OCI-LY1 (cell line): ENCODE measurements around the gene PIP4K2A.

Source experiments
- H2AFZ ChIP-seq: fragments of 200-600 bp; sonication (generic), shearing (Covaris generic); 2 replicates; pipeline ENCODE4 v1.6.0; 2014; ENCODE audit warnings: antibody characterized with exemption, mild to moderate bottlenecking, low read length
- H3F3A ChIP-seq: fragments of 200-600 bp; sonication (generic), shearing (Covaris generic); 2 replicates; pipeline ENCODE4 v1.6.0; 2014; ENCODE audit warnings: mild to moderate bottlenecking, antibody characterized with exemption, low read length, moderate library complexity; ENCODE audit not compliant: insufficient read depth
- H3K27ac ChIP-seq: fragments of 200-600 bp; sonication (generic); 2 replicates; pipeline ENCODE4 v1.5.1; 2014; ENCODE audit warnings: low read length, mixed run types, mild to moderate bottlenecking, low read depth; ENCODE audit not compliant: poor library complexity, severe bottlenecking
- H3K27me3 ChIP-seq: fragments of 200-600 bp; sonication (generic); 2 replicates; pipeline ENCODE4 v1.6.0; 2014; ENCODE audit warnings: antibody characterized with exemption, mild to moderate bottlenecking, low read length, moderate library complexity; ENCODE audit not compliant: insufficient read depth
- H3K36me3 ChIP-seq: fragments of 200-600 bp; sonication (generic); 2 replicates; pipeline ENCODE4 v1.6.1; 2014; ENCODE audit warnings: mild to moderate bottlenecking, antibody characterized with exemption, low read length, moderate library complexity, mixed read lengths; ENCODE audit not compliant: insufficient read depth
- H3K4me1 ChIP-seq: fragments of 200-600 bp; sonication (generic); 2 replicates; pipeline ENCODE4 v1.5.1; 2014; ENCODE audit warnings: mild to moderate bottlenecking, low read length, moderate library complexity; ENCODE audit not compliant: insufficient read depth, severe bottlenecking
- H3K4me2 ChIP-seq: fragments of 200-600 bp; sonication (generic), shearing (Covaris generic); 2 replicates; pipeline ENCODE4 v1.6.1; 2014; ENCODE audit warnings: low read length
- H3K4me3 ChIP-seq: fragments of 200-600 bp; sonication (generic); 2 replicates; pipeline ENCODE4 v1.5.1; 2014; ENCODE audit warnings: low read length, low read depth, mild to moderate bottlenecking, mixed read lengths; ENCODE audit not compliant: poor library complexity, severe bottlenecking
- H3K79me2 ChIP-seq: fragments of 200-600 bp; shearing (Covaris generic); 2 replicates; pipeline ENCODE4 v1.6.1; 2016; ENCODE audit warnings: mixed run types, low read length, mixed read lengths; ENCODE audit not compliant: insufficient read depth
- H3K9ac ChIP-seq: fragments of 200-600 bp; sonication (generic), shearing (Covaris generic); 2 replicates; pipeline ENCODE4 v1.6.1; 2014; ENCODE audit warnings: mild to moderate bottlenecking, low read length, mixed read lengths
- H3K9me2 ChIP-seq: fragments of 200-600 bp; sonication (generic), shearing (Covaris generic); 2 replicates; pipeline ENCODE4 v1.6.1; 2014; ENCODE audit warnings: low read depth, mild to moderate bottlenecking, low read length, mixed read lengths
- H3K9me3 ChIP-seq: fragments of 200-600 bp; shearing (Covaris generic); 2 replicates; pipeline ENCODE4 v1.6.1; 2014; ENCODE audit warnings: low read length, mixed read lengths
- H4K20me1 ChIP-seq: fragments of 200-600 bp; sonication (generic), shearing (Covaris generic); 2 replicates; pipeline ENCODE4 v1.6.0; 2016; ENCODE audit warnings: mild to moderate bottlenecking, low read length; ENCODE audit not compliant: insufficient read depth
- EZH2 ChIP-seq: fragments of 200-600 bp; sonication (generic), shearing (Covaris generic); IDR thresholded peaks from 2 replicates; pipeline ENCODE4 v1.8.0; 2017; ENCODE audit warnings: borderline replicate concordance, mixed run types, mild to moderate bottlenecking, antibody characterized with exemption, low read length, moderate library complexity, mixed read lengths
- TF ChIP-seq, protein P1 (sequence below): fragments of 200-600 bp; sonication (generic), shearing (Covaris generic); IDR thresholded peaks from 2 replicates; pipeline ENCODE4 v1.5.1; 2017; ENCODE audit warnings: mild to moderate bottlenecking, antibody characterized with exemption, low read length, moderate library complexity, mixed read lengths

The PIP4K2A gene

GRCh38 chr10:22685926-22686325 lies 28.5 kb downstream of the PIP4K2A start:
- Histone ChIP-seq H3K36me3 (no peaks in the 10 kb centered on the region), H3K9ac (no peak overlapping the region), H4K20me1 (no peaks in the 10 kb centered on the region), H3K79me2 (no peaks in the 10 kb centered on the region), H3K9me2 (no peaks in the 10 kb centered on the region), H3K4me3 (no peak overlapping the region), H3K4me2 (no peak overlapping the region), H3K27ac (no peak overlapping the region), H3K27me3 (no peaks in the 10 kb centered on the region), H3F3A (no peaks in the 10 kb centered on the region), H2AFZ (no peak overlapping the region), H3K9me3 (no peaks in the 10 kb centered on the region), H3K4me1 (peaks cover 37% of the 10 kb centered on the region)
- TF ChIP-seq, protein P1, sequence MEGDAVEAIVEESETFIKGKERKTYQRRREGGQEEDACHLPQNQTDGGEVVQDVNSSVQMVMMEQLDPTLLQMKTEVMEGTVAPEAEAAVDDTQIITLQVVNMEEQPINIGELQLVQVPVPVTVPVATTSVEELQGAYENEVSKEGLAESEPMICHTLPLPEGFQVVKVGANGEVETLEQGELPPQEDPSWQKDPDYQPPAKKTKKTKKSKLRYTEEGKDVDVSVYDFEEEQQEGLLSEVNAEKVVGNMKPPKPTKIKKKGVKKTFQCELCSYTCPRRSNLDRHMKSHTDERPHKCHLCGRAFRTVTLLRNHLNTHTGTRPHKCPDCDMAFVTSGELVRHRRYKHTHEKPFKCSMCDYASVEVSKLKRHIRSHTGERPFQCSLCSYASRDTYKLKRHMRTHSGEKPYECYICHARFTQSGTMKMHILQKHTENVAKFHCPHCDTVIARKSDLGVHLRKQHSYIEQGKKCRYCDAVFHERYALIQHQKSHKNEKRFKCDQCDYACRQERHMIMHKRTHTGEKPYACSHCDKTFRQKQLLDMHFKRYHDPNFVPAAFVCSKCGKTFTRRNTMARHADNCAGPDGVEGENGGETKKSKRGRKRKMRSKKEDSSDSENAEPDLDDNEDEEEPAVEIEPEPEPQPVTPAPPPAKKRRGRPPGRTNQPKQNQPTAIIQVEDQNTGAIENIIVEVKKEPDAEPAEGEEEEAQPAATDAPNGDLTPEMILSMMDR, result no peak
- no peak for TF ChIP-seq EZH2

DNA sequence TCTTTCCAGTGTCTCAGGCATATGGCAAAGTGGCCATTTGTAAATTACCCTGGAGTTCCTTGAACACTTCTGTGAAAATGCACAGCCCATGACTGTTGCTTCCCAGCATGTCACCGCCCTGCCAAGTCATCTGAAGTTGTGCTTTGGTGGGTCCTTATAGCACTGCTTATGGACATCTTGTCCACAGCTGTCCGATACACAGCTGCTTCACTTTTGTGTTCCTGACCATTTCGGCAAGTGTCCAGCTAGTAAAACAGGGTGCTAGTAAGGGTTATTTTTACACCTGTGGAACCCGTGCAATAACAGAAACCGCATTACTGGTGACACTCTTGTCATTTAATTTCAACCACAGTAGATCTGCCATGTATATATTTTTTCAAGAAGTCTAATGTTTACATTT lies 29.7 kb downstream of the PIP4K2A start:
- H3K9me2 ChIP-seq, result no peaks in the 10 kb centered on the region
- no peak overlapping the region for H3K4me2 ChIP-seq
- no peaks in the 10 kb centered on the region for H3K27me3 ChIP-seq
- H4K20me1 ChIP-seq, result no peaks in the 10 kb centered on the region
- no peaks in the 10 kb centered on the region for H3K9me3 ChIP-seq
- no peaks in the 10 kb centered on the region for H3F3A ChIP-seq
- H3K9ac ChIP-seq, result no peak overlapping the region
- H3K27ac ChIP-seq, result no peak overlapping the region
- TF ChIP-seq, protein P1, result no peak
- no peak for TF ChIP-seq EZH2
- H3K4me1 ChIP-seq, result peaks cover 37% of the 10 kb centered on the region
- H3K36me3 ChIP-seq, result no peaks in the 10 kb centered on the region
- no peak overlapping the region for H2AFZ ChIP-seq
- H3K4me3 ChIP-seq, result no peak overlapping the region
- no peaks in the 10 kb centered on the region for H3K79me2 ChIP-seq

DNA sequence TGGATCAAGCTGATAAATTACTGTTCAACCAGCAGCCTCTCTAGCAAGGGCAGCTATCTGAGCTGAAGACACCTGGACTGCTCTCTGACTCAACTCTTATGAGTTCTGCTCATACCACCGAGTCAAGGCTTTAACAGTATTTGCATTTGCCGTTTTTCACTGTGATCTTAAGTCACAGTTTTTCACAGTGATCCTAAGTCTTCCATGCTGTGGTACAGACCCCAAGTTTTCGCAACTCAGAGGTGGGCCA lies 31.3 kb downstream of the PIP4K2A start:
- H3K4me3 ChIP-seq, result no peak overlapping the region
- TF ChIP-seq, protein P1, result no peak
- no peak overlapping the region for H3K9ac ChIP-seq
- no peak overlapping the region for H2AFZ ChIP-seq
- peak overlapping the region; percentile 66 for H3K27ac ChIP-seq
- no peaks in the 10 kb centered on the region for H3F3A ChIP-seq
- H3K4me1 ChIP-seq, result peaks cover 37% of the 10 kb centered on the region
- peak overlapping the region; percentile 39 for H3K4me2 ChIP-seq
- H3K9me2 ChIP-seq, result no peaks in the 10 kb centered on the region
- no peaks in the 10 kb centered on the region for H3K36me3 ChIP-seq
- no peaks in the 10 kb centered on the region for H3K27me3 ChIP-seq
- no peaks in the 10 kb centered on the region for H4K20me1 ChIP-seq
- H3K9me3 ChIP-seq, result no peaks in the 10 kb centered on the region
- H3K79me2 ChIP-seq, result no peaks in the 10 kb centered on the region
